GM19351 (cell line): ENCODE data around the gene SF3A1.
"Not testable (repeated sequence)": the region's sequence is repeated elsewhere in the genome, so short reads cannot be mapped to it uniquely, and the experiment has no call there.

Experiments used
- ATAC-seq: cut with Tn5 transposase; IDR thresholded peaks from one replicate; pipeline ENCODE4 v1.9.1; 2021; ENCODE audit warnings: mild to moderate bottlenecking, moderate library complexity; ENCODE audit not compliant: unreplicated experiment

SF3A1 gene

GRCh38 chr22:30354644-30355043, 2.0 kb downstream of the SF3A1 start:
- no peak for ATAC-seq

- no peak for ATAC-seq
Observed at GRCh38 chr22:30351226-30351625, 5.5 kb downstream of the SF3A1 start.

- ATAC-seq, result no peak
Observed at GRCh38 chr22:30348809-30349208, 7.9 kb downstream of the SF3A1 start.

GRCh38 chr22:30348404-30348803, 8.3 kb downstream of the SF3A1 start:
- no peak for ATAC-seq

- ATAC-seq, result no peak
Observed at GRCh38 chr22:30347255-30347892, 9.3 kb downstream of the SF3A1 start.

- ATAC-seq, result no peak
Observed at GRCh38 chr22:30344447-30345200, 12.1 kb downstream of the SF3A1 start.

GRCh38 chr22:30340911-30341685, 15.6 kb downstream of the SF3A1 start:
- ATAC-seq, result no peak

- no peak for ATAC-seq
Observed at GRCh38 chr22:30338802-30339201, 17.9 kb downstream of the SF3A1 start.

- ATAC-seq, result not testable (repeated sequence)
Observed at GRCh38 chr22:30338341-30338740, 18.4 kb downstream of the SF3A1 start.

- ATAC-seq, result no peak
Observed at GRCh38 chr22:30337461-30337778, 19.3 kb downstream of the SF3A1 start.

GRCh38 chr22:30336752-30337460, 19.8 kb downstream of the SF3A1 start:
- ATAC-seq, result no peak

- ATAC-seq, result no peak
Observed at GRCh38 chr22:30335236-30335635, 21.5 kb downstream of the SF3A1 start.

GRCh38 chr22:30334646-30335045, 22.0 kb downstream of the SF3A1 start:
- no peak for ATAC-seq

- ATAC-seq, result no peak
Observed at GRCh38 chr22:30333707-30334087, 23.0 kb downstream of the SF3A1 start.

- no peak for ATAC-seq
Observed at GRCh38 chr22:30332994-30333706, 23.5 kb downstream of the SF3A1 start.

GRCh38 chr22:30332551-30332950, 24.1 kb downstream of the SF3A1 start:
- no peak for ATAC-seq

GRCh38 chr22:30328466-30329049, 28.1 kb downstream of the SF3A1 start:
- ATAC-seq, result no peak

- ATAC-seq, result no peak
Observed at GRCh38 chr22:30327864-30328345, 28.8 kb downstream of the SF3A1 start.

- peak; percentile 89 for ATAC-seq
Observed at GRCh38 chr22:30326706-30327362, 29.9 kb downstream of the SF3A1 start, which contains the start of gene TBC1D10A. TSS of gene TBC1D10A (minus strand) at chr22:30326941. CDS start at chr22:30326881, 60 bp downstream.
